Measurements from ENCODE around the gene PKD1. TPM values are rescaled to one million over a fixed set of nuclear protein-coding genes. Genes with fewer than 3 reads are reported as not detected.

PKD1 gene
- total RNA-seq, 1 experiment from 2014 or later, result 102 TPM

- Mint-ChIP-seq H3K27me3 (ENCODE audit: low read depth) (no peaks in the 10 kb centered on the region), H3K4me1 (no peaks in the 10 kb centered on the region), H3K9me3 (no peaks in the 10 kb centered on the region), H3K4me3 (no peak overlapping the region), H3K27ac (no peak overlapping the region), H3K36me3 (peaks cover 8% of the 10 kb centered on the region)
- DNase-seq (ENCODE audit: low spot score), result no peak
- TF ChIP-seq GABPB1 (CRISPR knock-in tag; IDR thresholded peaks at IDR 0.05) (no peak), ZNF423 (CRISPR knock-in tag; IDR thresholded peaks at IDR 0.05) (no peak), AR (CRISPR knock-in tag; IDR thresholded peaks at IDR 0.05) (no peak), TEAD4 (CRISPR knock-in tag; IDR thresholded peaks at IDR 0.05) (no peak), ZBTB43 (CRISPR knock-in tag; IDR thresholded peaks at IDR 0.05) (no peak), HMGXB4 (CRISPR knock-in tag; IDR thresholded peaks at IDR 0.05) (no peak), RELA (CRISPR knock-in tag; IDR thresholded peaks at IDR 0.05; ENCODE audit: borderline replicate concordance) (no peak), E2F1 (CRISPR knock-in tag; IDR thresholded peaks at IDR 0.05) (no peak)
- TF ChIP-seq, protein P1, sequence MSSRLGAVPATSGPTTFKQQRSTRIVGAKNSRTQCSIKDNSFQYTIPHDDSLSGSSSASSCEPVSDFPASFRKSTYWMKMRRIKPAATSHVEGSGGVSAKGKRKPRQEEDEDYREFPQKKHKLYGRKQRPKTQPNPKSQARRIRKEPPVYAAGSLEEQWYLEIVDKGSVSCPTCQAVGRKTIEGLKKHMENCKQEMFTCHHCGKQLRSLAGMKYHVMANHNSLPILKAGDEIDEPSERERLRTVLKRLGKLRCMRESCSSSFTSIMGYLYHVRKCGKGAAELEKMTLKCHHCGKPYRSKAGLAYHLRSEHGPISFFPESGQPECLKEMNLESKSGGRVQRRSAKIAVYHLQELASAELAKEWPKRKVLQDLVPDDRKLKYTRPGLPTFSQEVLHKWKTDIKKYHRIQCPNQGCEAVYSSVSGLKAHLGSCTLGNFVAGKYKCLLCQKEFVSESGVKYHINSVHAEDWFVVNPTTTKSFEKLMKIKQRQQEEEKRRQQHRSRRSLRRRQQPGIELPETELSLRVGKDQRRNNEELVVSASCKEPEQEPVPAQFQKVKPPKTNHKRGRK (CRISPR knock-in tag; IDR thresholded peaks at IDR 0.05; ENCODE audit: borderline replicate concordance), result no peak
- TF ChIP-seq, protein P2, sequence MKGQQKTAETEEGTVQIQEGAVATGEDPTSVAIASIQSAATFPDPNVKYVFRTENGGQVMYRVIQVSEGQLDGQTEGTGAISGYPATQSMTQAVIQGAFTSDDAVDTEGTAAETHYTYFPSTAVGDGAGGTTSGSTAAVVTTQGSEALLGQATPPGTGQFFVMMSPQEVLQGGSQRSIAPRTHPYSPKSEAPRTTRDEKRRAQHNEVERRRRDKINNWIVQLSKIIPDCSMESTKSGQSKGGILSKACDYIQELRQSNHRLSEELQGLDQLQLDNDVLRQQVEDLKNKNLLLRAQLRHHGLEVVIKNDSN (CRISPR knock-in tag; IDR thresholded peaks at IDR 0.05), result no peak
- no peak for ATAC-seq
- POLR2A ChIA-PET, result no interaction called here
- CTCF ChIA-PET, result interaction anchor here (1.0 to 1.5 kb wide), 2 partner anchors 45 to 79 kb away, joined by 3 to 5 read pairs; no protein-coding TSS in a partner anchor
Observed at GRCh38 chr16:2061526-2061925, 74.2 kb downstream of the PKD1 start.

GRCh38 chr16:2061023-2061422, 74.7 kb downstream of the PKD1 start:
- ChIA-PET CTCF (interaction anchor here (1.0 kb wide), 1 partner anchor 80 kb away, joined by 3 read pairs; no protein-coding TSS in a partner anchor), POLR2A (no interaction called here)
- no peak overlapping the region for H3K4me3 Mint-ChIP-seq
- H3K27ac Mint-ChIP-seq, result no peak overlapping the region
- H3K9me3 Mint-ChIP-seq, result no peaks in the 10 kb centered on the region
- H3K27me3 Mint-ChIP-seq (ENCODE audit: low read depth), result no peaks in the 10 kb centered on the region
- peaks cover 4% of the 10 kb centered on the region for H3K36me3 Mint-ChIP-seq
- no peak for DNase-seq (ENCODE audit: low spot score)
- no peaks in the 10 kb centered on the region for H3K4me1 Mint-ChIP-seq
- ATAC-seq, result no peak
- TF ChIP-seq, protein P3, sequence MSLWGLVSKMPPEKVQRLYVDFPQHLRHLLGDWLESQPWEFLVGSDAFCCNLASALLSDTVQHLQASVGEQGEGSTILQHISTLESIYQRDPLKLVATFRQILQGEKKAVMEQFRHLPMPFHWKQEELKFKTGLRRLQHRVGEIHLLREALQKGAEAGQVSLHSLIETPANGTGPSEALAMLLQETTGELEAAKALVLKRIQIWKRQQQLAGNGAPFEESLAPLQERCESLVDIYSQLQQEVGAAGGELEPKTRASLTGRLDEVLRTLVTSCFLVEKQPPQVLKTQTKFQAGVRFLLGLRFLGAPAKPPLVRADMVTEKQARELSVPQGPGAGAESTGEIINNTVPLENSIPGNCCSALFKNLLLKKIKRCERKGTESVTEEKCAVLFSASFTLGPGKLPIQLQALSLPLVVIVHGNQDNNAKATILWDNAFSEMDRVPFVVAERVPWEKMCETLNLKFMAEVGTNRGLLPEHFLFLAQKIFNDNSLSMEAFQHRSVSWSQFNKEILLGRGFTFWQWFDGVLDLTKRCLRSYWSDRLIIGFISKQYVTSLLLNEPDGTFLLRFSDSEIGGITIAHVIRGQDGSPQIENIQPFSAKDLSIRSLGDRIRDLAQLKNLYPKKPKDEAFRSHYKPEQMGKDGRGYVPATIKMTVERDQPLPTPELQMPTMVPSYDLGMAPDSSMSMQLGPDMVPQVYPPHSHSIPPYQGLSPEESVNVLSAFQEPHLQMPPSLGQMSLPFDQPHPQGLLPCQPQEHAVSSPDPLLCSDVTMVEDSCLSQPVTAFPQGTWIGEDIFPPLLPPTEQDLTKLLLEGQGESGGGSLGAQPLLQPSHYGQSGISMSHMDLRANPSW (CRISPR knock-in tag; conservative IDR thresholded peaks at IDR 0.05; ENCODE audit: low read depth), result no peak
- TF ChIP-seq TP53 (CRISPR knock-in tag; IDR thresholded peaks at IDR 0.05), result no peak
- TF ChIP-seq TEAD4 (CRISPR knock-in tag; IDR thresholded peaks at IDR 0.05), result no peak
- no peak for TF ChIP-seq AR (CRISPR knock-in tag; IDR thresholded peaks at IDR 0.05)
- TF ChIP-seq, protein P4, sequence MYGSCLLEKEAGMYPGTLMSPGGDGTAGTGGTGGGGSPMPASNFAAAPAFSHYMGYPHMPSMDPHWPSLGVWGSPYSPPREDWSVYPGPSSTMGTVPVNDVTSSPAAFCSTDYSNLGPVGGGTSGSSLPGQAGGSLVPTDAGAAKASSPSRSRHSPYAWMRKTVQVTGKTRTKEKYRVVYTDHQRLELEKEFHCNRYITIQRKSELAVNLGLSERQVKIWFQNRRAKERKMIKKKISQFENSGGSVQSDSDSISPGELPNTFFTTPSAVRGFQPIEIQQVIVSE (CRISPR knock-in tag; IDR thresholded peaks at IDR 0.05; ENCODE audit: borderline replicate concordance), result no peak
- TF ChIP-seq, protein P5, sequence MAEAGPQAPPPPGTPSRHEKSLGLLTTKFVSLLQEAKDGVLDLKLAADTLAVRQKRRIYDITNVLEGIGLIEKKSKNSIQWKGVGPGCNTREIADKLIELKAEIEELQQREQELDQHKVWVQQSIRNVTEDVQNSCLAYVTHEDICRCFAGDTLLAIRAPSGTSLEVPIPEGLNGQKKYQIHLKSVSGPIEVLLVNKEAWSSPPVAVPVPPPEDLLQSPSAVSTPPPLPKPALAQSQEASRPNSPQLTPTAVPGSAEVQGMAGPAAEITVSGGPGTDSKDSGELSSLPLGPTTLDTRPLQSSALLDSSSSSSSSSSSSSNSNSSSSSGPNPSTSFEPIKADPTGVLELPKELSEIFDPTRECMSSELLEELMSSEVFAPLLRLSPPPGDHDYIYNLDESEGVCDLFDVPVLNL (CRISPR knock-in tag; IDR thresholded peaks at IDR 0.05; ENCODE audit: borderline replicate concordance, low read depth), result no peak
- TF ChIP-seq ZNF317 (CRISPR knock-in tag; IDR thresholded peaks at IDR 0.05; ENCODE audit: borderline replicate concordance, low read depth), result no peak
- no peak for TF ChIP-seq GTF2I (CRISPR knock-in tag; conservative IDR thresholded peaks at IDR 0.05)
